Measurements from ENCODE around the gene PTPRN2.

GRCh38 chr7:158470336-158470735 lies 117.3 kb downstream of the PTPRN2 start:
- TF ChIP-seq CTCF (IDR thresholded peaks at IDR 0.05) (no peak), POLR2A (IDR thresholded peaks at IDR 0.05) (no peak), EP300 (IDR thresholded peaks at IDR 0.05) (no peak)
